CD4-positive, alpha-beta T cell treated with Interleukin-15 for 4 hours (primary cell): Measurements from ENCODE around the gene RELB.
"Not testable (repeated sequence)": the region's sequence is repeated elsewhere in the genome, so short reads cannot be mapped to it uniquely, and the experiment has no call there.

ENCODE experiments used
- DNase-seq: peaks from one replicate; pipeline ENCODE4 v3.0.0-alpha.2; 2020; ENCODE audit warnings: low spot score

RELB gene

GRCh38 chr19:45001087-45001739, at the start of gene RELB:
Gene RELB (plus strand): TSS chr19:45001464. CDS start chr19:45001580, 116 bp downstream.
- peak; percentile 94 for DNase-seq

GRCh38 chr19:44954278-44954648, 47.0 kb upstream of the RELB start:
- no peak for DNase-seq

- peak; percentile 97 for DNase-seq
These were observed 46.4 kb upstream of the RELB start, which contains the start of gene CLPTM1 for GRCh38 chr19:44954649-44955504. Gene CLPTM1 (plus strand): TSS chr19:44955380. CDS start chr19:44955396, 16 bp downstream.

GRCh38 chr19:44955505-44956439, 45.5 kb upstream of the RELB start:
- peak; percentile 1 for DNase-seq

- DNase-seq = no peak
These were observed 43.7 kb upstream of the RELB start for GRCh38 chr19:44957526-44957925.

GRCh38 chr19:44958090-44958489, 43.2 kb upstream of the RELB start:
- no peak for DNase-seq

- DNase-seq = no peak
These were observed 41.6 kb upstream of the RELB start for GRCh38 chr19:44959691-44960090.

- DNase-seq = no peak
These were observed 40.1 kb upstream of the RELB start for GRCh38 chr19:44960906-44961728.

GRCh38 chr19:44961821-44962220, 39.4 kb upstream of the RELB start:
- DNase-seq = no peak

- DNase-seq = no peak
These were observed 33.1 kb upstream of the RELB start for GRCh38 chr19:44968118-44968517.

- no peak for DNase-seq
These were observed 32.6 kb upstream of the RELB start for GRCh38 chr19:44968670-44969069.

GRCh38 chr19:44969437-44969836, 31.8 kb upstream of the RELB start:
- DNase-seq = no peak

- DNase-seq = not testable (repeated sequence)
These were observed 29.8 kb upstream of the RELB start for GRCh38 chr19:44971451-44971850.

GRCh38 chr19:44972802-44973201, 28.5 kb upstream of the RELB start:
- no peak for DNase-seq

- DNase-seq = no peak
These were observed 27.1 kb upstream of the RELB start for GRCh38 chr19:44973982-44974735.

GRCh38 chr19:44974857-44975256, 26.4 kb upstream of the RELB start:
- DNase-seq = no peak

GRCh38 chr19:44975444-44975843, 25.8 kb upstream of the RELB start:
- no peak for DNase-seq

GRCh38 chr19:44984005-44984404, 17.3 kb upstream of the RELB start:
- no peak for DNase-seq

- no peak for DNase-seq
These were observed 15.8 kb upstream of the RELB start for GRCh38 chr19:44985445-44985844.

- no peak for DNase-seq
These were observed 14.9 kb upstream of the RELB start for GRCh38 chr19:44986389-44986788.
